ENCODE measurements around the gene B9D1.
A peak's percentile ranks its signal among the peaks of the same experiment; 100 is the strongest.

B9D1 gene

GRCh38 chr17:19388791-19389785 lies 26.6 kb upstream of the B9D1 start:
- DNase-seq (ENCODE audit: low read depth) = no peak

DNA sequence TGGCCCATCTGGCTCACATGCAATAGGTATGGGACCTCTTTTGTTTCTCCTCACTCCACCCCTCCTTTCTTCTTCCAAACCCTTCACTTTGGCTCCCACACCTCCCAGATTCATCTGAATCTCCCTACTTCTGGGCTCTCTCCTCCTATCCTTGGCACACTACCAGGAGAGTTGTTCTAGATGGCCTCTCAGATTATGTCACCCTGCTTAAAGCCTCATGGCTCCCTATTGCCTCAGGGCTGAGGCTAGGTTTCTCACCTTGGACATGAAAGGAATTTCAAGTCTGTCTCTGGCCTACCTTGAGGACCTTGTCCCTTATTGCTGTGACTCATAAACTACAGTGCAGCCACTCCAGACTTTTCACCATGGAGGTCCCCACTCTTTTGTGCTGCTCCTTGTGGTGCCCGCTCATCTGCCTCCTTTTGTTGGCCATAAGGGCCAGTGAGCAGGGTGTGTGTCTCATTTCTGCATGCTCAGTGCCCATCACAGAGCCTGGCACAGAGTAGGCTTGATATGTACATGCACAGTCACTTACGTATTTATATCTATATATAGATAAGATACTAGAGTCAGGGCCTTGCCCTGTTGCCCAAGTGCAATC lies 25.5 kb upstream of the B9D1 start:
- DNase-seq (ENCODE audit: low read depth) = no peak

DNA sequence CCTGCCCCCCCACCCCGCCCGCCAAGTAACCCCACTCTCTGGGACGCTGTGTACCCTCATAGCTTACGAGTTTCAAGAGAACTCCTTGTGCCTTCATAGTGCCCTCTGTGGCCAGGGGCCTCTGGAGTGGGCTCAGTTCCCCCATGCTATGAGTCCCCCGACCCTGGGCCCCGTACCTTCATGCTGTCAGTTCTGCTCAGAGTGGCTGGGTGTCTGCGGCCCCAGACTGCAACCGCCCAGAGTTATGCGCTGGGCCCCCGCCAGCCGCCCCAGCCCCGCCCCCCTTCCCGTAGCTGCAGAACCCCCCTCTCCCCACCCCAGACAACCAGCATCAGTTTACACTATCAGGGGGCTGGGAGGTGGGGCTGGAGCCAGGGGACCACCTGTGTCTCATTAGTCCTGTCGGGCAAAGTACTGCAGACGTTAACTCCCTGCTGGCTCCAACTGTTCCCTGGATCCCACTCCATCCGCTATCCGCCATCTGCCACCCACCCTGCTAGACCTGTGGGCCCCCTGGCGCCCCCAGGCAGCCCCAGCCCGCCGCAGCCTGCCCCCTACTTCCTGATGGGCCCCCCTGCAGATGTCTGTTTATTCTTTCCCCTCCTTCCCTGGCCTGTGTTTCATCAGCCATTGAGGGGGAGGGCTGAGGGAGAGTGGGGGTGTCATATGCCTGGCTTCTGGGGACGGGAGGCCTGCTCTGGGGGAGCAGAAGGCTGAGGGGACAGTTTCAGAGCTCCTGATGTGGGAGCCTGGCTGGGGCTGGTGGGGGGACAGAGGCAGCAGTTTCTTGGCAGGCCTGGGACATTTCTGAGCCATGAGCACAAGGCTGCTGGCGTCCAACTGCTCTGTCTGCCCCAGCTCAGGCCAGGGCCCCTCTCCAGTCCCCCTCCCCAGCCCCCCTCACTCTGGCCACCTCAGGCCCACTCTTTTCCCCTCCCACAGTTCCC lies 24.7 kb upstream of the B9D1 start, which contains the start of gene MFAP4:
Gene MFAP4 (minus strand): TSS at position 217 of the 947 bp plus-strand sequence. CDS start 35 bp downstream, at position 182.
- DNase-seq (ENCODE audit: low read depth) = no peak

DNA sequence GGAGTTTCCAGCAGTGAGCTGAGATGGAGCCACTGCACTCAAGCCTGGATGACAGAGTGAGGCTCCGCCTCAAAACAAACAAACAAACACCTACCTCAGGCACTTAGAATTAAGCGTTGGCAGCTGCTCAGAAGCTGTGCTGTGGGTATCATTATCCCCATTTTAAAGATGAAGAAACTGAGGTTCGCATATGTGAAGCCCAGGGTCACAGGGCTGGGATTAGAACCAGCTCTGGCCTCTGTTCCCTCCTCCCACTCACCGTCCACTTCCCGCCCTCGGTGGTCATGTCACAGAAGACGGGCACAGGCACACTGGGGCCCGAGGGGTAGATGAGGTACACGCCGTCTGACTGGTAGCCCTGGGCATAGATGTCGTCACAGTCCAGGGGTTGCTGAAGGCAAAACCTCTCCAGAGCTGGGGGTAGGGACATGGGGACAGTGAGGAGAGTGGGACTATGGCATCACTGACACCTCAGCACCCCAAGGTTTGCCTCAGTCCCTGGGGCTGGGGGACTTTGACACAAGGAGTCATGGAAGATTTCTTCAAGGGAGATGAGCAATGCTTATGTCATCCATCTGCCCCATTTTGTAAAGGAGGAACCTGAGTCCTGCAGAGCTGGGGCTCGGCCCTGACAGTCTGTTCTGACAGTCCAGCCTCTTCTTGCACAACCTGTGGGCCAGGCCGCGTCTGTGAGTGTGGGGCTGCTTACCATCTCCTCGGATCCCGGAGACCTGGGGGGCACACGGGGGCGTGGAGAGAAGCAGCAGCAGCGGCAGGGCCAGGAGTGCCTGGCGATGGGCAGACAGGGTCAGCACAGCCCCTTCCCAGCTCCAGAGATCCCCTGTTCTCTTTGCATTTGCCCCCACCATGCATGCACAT lies 23.8 kb upstream of the B9D1 start:
- no peak for DNase-seq (ENCODE audit: low read depth)

GRCh38 chr17:19385521-19385983 lies 23.0 kb upstream of the B9D1 start:
- no peak for DNase-seq (ENCODE audit: low read depth)

- DNase-seq (ENCODE audit: low read depth) = no peak
Measured at GRCh38 chr17:19384723-19385391, 22.3 kb upstream of the B9D1 start.

DNA sequence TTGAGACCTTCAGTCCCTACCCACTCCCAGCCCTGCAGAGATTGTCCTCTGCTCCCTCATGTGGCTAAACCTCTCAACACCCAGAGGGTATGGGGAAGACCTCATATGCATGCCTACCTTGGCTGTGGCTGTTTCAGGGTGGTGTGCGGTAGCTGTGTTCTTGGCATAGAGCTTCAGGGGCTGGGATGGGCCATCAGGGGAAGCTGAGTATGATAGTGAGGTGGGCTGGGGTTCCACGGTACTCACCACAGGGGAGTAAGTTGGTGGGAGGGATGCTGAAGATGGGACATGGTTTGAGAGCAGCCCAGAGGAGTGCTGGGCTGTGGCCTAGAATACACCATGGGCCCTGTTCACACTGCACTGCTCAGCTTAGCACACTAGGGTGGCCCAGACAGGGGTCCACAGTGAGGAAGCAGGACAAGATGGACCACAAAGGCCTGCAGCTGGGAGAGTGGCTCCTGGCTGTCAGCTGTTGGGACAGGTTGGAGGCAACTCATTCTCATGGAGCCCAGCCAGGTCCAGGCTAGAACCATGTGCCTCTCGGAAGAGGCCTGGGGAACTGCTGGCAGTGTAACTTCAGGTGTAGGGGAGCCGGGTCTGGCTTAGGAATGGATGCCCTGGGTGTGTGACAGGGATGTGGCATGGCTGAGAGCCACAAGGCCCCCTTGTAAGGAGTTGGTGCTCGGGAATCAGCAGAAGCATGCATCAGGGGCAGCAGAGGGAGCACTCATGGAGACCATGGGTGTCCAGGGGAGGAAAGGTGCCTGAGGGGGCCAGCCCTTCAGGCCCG lies 21.4 kb upstream of the B9D1 start:
- DNase-seq (ENCODE audit: low read depth) = no peak

- DNase-seq (ENCODE audit: low read depth) = no peak
Measured at GRCh38 chr17:19382531-19383444, 20.3 kb upstream of the B9D1 start.

DNA sequence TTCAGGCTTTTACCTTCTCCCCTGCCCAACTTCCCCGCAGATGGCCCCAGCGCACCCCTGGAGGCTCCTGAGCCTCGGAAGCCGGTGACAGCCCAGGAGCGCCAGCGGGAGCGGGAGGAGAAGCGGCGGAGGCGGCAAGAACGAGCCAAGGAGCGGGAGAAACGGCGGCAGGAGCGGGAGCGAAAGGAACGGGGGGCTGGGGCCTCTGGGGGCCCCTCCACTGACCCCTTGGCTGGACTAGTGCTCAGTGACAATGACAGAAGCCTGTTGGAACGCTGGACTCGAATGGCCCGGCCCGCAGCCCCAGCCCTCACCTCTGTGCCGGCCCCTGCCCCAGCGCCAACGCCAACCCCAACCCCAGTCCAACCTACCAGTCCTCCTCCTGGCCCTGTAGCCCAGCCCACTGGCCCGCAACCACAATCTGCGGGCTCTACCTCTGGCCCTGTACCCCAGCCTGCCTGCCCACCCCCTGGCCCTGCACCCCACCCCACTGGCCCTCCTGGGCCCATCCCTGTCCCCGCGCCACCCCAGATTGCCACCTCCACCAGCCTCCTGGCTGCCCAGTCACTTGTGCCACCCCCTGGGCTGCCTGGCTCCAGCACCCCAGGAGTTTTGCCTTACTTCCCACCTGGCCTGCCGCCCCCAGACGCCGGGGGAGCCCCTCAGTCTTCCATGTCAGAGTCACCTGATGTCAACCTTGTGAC lies 19.4 kb upstream of the B9D1 start:
- no peak for DNase-seq (ENCODE audit: low read depth)

- DNase-seq (ENCODE audit: low read depth) = no peak
Measured at GRCh38 chr17:19381361-19381740, 18.8 kb upstream of the B9D1 start.

DNA sequence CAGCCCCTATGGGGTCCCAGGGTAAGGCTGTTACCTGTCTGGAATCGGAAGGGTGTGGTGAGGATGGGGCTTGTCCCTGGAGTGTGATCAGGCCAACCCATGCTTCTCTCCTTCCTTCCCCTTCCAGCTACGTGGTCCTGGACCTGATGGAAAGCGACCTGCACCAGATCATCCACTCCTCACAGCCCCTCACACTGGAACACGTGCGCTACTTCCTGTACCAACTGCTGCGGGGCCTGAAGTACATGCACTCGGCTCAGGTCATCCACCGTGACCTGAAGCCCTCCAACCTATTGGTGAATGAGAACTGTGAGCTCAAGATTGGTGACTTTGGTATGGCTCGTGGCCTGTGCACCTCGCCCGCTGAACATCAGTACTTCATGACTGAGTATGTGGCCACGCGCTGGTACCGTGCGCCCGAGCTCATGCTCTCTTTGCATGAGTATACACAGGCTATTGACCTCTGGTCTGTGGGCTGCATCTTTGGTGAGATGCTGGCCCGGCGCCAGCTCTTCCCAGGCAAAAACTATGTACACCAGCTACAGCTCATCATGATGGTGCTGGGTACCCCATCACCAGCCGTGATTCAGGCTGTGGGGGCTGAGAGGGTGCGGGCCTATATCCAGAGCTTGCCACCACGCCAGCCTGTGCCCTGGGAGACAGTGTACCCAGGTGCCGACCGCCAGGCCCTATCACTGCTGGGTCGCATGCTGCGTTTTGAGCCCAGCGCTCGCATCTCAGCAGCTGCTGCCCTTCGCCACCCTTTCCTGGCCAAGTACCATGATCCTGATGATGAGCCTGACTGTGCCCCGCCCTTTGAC lies 18.2 kb upstream of the B9D1 start:
- DNase-seq (ENCODE audit: low read depth) = no peak

DNA sequence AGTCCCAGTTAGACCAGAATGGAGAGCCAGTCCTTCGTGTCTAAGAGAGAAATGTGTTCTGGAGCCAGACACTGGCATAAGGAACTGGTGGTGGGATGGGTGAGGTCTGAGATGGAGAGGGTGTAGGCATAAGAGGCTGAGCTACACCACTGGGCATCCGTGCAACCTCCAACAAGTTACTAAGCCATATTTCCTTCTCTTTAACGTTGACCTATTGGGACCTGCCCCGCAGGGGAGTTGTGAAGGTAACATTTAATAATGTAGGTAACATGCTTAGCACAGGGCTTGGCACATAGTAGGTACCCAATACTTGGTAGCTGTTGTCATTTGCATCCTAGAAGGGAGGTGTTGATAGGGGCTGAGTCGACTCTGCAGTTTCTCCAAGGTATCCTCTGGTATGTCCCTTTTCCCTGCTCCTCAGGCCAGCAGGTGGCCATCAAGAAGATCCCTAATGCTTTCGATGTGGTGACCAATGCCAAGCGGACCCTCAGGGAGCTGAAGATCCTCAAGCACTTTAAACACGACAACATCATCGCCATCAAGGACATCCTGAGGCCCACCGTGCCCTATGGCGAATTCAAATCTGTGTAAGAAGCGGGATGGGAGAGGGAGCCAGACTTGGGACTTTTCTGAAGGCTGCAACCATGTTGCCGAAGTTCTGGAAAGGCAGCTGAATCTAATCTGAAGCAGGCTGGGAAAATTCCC lies 17.0 kb upstream of the B9D1 start:
- DNase-seq (ENCODE audit: low read depth) = no peak

DNA sequence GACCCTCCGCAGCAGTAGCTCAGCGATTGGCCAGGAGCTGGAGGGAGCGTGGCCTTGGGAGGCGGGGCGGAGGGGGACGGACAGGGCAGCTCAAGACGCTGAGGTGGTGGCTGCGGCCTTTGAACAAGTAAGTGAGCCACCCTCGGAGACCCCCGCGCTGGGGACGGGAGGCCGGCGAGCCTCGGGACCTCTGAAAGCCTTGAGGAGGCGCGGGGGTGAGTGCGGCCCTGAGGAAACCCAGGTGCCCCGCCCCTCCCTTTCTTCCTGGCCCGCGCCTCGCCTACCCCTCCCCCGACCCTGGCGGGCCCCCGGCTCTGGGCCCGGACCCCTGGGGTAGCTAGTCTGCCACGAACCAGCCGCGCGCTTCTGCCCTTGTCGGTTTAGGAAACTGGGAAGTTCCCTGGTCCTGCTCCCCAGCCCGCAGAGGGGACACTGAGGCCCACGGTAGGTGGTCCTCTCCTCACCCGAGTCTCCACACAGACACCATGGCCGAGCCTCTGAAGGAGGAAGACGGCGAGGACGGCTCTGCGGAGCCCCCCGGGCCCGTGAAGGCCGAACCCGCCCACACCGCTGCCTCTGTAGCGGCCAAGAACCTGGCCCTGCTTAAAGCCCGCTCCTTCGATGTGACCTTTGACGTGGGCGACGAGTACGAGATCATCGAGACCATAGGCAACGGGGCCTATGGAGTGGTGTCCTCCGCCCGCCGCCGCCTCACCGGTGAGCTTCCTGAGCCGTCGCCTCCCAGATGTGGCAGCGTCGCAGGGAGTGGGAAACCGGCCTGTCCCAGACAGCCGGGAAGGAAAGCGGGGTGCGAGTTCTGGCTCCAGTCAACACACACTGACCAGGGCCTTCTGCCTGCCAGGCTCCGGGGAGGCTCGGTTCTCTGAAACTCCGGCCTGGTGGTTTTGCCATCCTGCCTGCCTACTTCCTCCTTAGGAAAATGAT lies 16.2 kb upstream of the B9D1 start, which contains the start of gene MAPK7:
Gene MAPK7 (plus strand): TSS at position 83 of the 945 bp plus-strand sequence. CDS start 403 bp downstream, at position 486.
- DNase-seq (ENCODE audit: low read depth) = no peak

- DNase-seq (ENCODE audit: low read depth) = peak; percentile 91
Measured at GRCh38 chr17:19377602-19378415, 15.3 kb upstream of the B9D1 start.

Data from activated gamma-delta T cell treated with anti-CD3 and anti-CD28 coated beads, Interleukin-2, amount 50 U/mL, for 16 hours (primary cell).